Spleen (tissue), 11 donors: ENCODE results near the gene MFSD12. TPM values are rescaled to one million over a fixed set of nuclear protein-coding genes. Genes with fewer than 3 reads are reported as not detected.
A peak's percentile ranks its signal among the peaks of the same experiment; 100 is the strongest.

ENCODE experiments used
- DNase-seq: peaks from one replicate; pipeline ENCODE4 v3.0.0-alpha.2; 2020
- H3K27ac ChIP-seq, 8 donors: fragments of 200-600 bp; sonication (generic) in 7 of 8; 1 replicate in 4 of 8; 2 replicates in 4 of 8; pipeline versions ENCODE4 v1.5.0 to v1.8.0; 2016 to 2021; ENCODE audit warnings: inconsistent platforms in 4 of 8, mild to moderate bottlenecking in 4 of 8, moderate library complexity in 1 of 8
- H3K27me3 ChIP-seq, 7 donors: fragments of 200-600 bp; sonication (generic) in 6 of 7; replicated peaks in 1 of 7; 1 replicate in 4 of 7; 2 replicates in 3 of 7; pipeline versions ENCODE4 v1.5.0 to v1.8.0; 2016 to 2021; ENCODE audit warnings: inconsistent platforms in 3 of 7, mild to moderate bottlenecking in 1 of 7
- H3K36me3 ChIP-seq, 6 donors: fragments of 200-600 bp; sonication (generic) in 5 of 6; 1 replicate in 4 of 6; 2 replicates in 2 of 6; pipeline versions ENCODE4 v1.5.0 to v1.8.0; 2016 to 2021; ENCODE audit warnings: inconsistent platforms in 2 of 6
- H3K4me1 ChIP-seq, 6 donors: fragments of 200-600 bp; sonication (generic) in 5 of 6; 1 replicate in 3 of 6; 2 replicates in 3 of 6; pipeline versions ENCODE4 v1.5.0 to v1.8.0; 2016 to 2021; ENCODE audit warnings: inconsistent platforms in 3 of 6
- H3K4me3 ChIP-seq, 8 donors: fragments of 200-600 bp; sonication (generic) in 7 of 8; 1 replicate in 4 of 8; 2 replicates in 4 of 8; pipeline versions ENCODE4 v1.5.0 to v1.8.0; 2016 to 2021; ENCODE audit warnings: inconsistent platforms in 4 of 8, mild to moderate bottlenecking in 4 of 8, moderate library complexity in 2 of 8
- H3K9me3 ChIP-seq, 8 donors: fragments of 200-600 bp; sonication (generic) in 7 of 8; 1 replicate in 4 of 8; 2 replicates in 4 of 8; pipeline versions ENCODE4 v1.5.0 to v1.8.0; 2016 to 2021; ENCODE audit warnings: inconsistent platforms in 4 of 8
- CTCF ChIP-seq, 11 experiments: fragments of 200-600 bp in 7 of 11; fragments of 450-650 bp in 4 of 11; sonication (generic) in 4 of 11; IDR thresholded peaks in 8 of 11; conservative IDR thresholded peaks in 3 of 11; 1 replicate in 7 of 11; 2 replicates in 4 of 11; pipeline versions ENCODE4 v1.4.0 to v1.8.0; 2016 to 2021; ENCODE audit warnings: antibody characterized with exemption in 11 of 11, inconsistent platforms in 4 of 11, mild to moderate bottlenecking in 1 of 11
- POLR2A ChIP-seq, 3 donors: fragments of 450-650 bp; IDR thresholded peaks; one replicate each; pipeline ENCODE4 v1.5.1; 2017; ENCODE audit warnings: antibody characterized with exemption in 3 of 3, mild to moderate bottlenecking in 1 of 3
- POLR2AphosphoS5 ChIP-seq, 3 donors: sonication (generic); formaldehyde crosslinking; IDR thresholded peaks; one replicate each; pipeline ENCODE4 v1.5.1; 2017; ENCODE audit warnings: antibody characterized with exemption in 3 of 3
- WGBS, 5 donors: extraction: QIAGEN DNeasy Blood & Tissue Kit in 3 of 5; methylation state at CpG; one replicate each; pipeline versions ENCODE4 v1.1.5 to v1.1.7; 2013 to 2018; 5-methylcytosine and 5-hydroxymethylcytosine counted together
- intact Hi-C: fragments of 100-400 bp; cut with DNase I; formaldehyde crosslinking; loops from one replicate; pipeline ENCODE4 v1.15.0; 2023; ENCODE audit warnings: low total_unique reads
- polyA plus RNA-seq, 3 donors: library from polyadenylated mRNA; stranded (reverse); fragments of 200-250 nt; gene quantifications; one replicate each; pipeline ENCODE4 v1.2.1, GENCODE V29; 2013
- total RNA-seq, 7 donors: library from RNA; depleted of rRNA in 3 of 7; stranded (reverse); fragments of >200 nt in 3 of 7; fragmentation: NEBNext Ultra II Directional in 4 of 7; extraction: Animal tissue kit (Norgen Biotek cat#: 25700) in 4 of 7; gene quantifications; one replicate each; pipeline versions ENCODE4 v1.1.0 to v1.2.1, GENCODE V29; 2016 to 2021
- donor health status: healthy with polysubstance abuse.
- donor health status: DM: no; HTN: no; CAD: no; lungs with moderate emphysema.
- donor health status: DM: no; HTN: no; CAD: no.
- donor health status: Bipolar disorder and iron deficiency.
- donor health status: healthy.
- donor health status: DM: no; HTN: no; CAD: no.
- donor health status: DM: yes; HTN: yes; CAD: no.

MFSD12 gene
- total and polyA plus RNA-seq, 10 donors: 31.0 to 131 (median 85.1) TPM

- peaks cover 0 to 24% (median 8%) of the 10 kb centered on the region in 7 donors for H3K27me3 ChIP-seq
- WGBS, 5 donors: 80 to 92% (median 92%) methylated on average over 10 to 11 of the region's 11 CpGs
- TF ChIP-seq CTCF (IDR thresholded peaks at IDR 0.05 in 8 of 11, conservative IDR thresholded peaks at IDR 0.05 in 3 of 11) (no peak), POLR2AphosphoS5 (IDR thresholded peaks at IDR 0.05) (no peak), POLR2A (IDR thresholded peaks at IDR 0.05) (no peak)
- H3K36me3 ChIP-seq: peaks cover 0 to 6% (median 0%) of the 10 kb centered on the region in 6 donors
- intact Hi-C loops: no loop called here
- H3K4me3 ChIP-seq: no peak overlapping the region
- H3K27ac ChIP-seq: no peak overlapping the region
- no peak for DNase-seq
- peaks cover 0 to 22% (median 13%) of the 10 kb centered on the region in 6 donors for H3K4me1 ChIP-seq
- no peaks in the 10 kb centered on the region for H3K9me3 ChIP-seq
Observed at GRCh38 chr19:3589439-3589838, 32.1 kb upstream of the MFSD12 start.

GRCh38 chr19:3586707-3587346 is 29.4 kb upstream of the MFSD12 start:
- Histone ChIP-seq H3K9me3 (no peaks in the 10 kb centered on the region), H3K27me3 (peaks cover 0 to 26% (median 8%) of the 10 kb centered on the region in 7 donors), H3K4me1 (peaks cover 0 to 22% (median 13%) of the 10 kb centered on the region in 6 donors), H3K4me3 (no peak overlapping the region), H3K27ac (no peak overlapping the region), H3K36me3 (peaks cover 0 to 6% (median 0%) of the 10 kb centered on the region in 6 donors)
- intact Hi-C loops: no loop called here
- TF ChIP-seq POLR2AphosphoS5 (IDR thresholded peaks at IDR 0.05) (no peak), POLR2A (IDR thresholded peaks at IDR 0.05) (no peak), CTCF (IDR thresholded peaks at IDR 0.05 in 8 of 11, conservative IDR thresholded peaks at IDR 0.05 in 3 of 11) (no peak)
- no peak for DNase-seq
- WGBS, 5 donors: 77 to 86% (median 81%) methylated on average over 21 to 31 of the region's 31 CpGs

GRCh38 chr19:3586127-3586626 is 28.8 kb upstream of the MFSD12 start:
- H3K36me3 ChIP-seq: peaks cover 0 to 6% (median 0%) of the 10 kb centered on the region in 6 donors
- no peaks in the 10 kb centered on the region for H3K9me3 ChIP-seq
- intact Hi-C loops: no loop called here
- no peak for DNase-seq
- peak overlapping the region in 3 of 8 donors; percentile 8 to 37 (median 15) for H3K27ac ChIP-seq
- peaks cover 0 to 22% (median 13%) of the 10 kb centered on the region in 6 donors for H3K4me1 ChIP-seq
- WGBS, 5 donors: 4 to 32% (median 27%) methylated on average over 6 to 16 of the region's 16 CpGs
- H3K27me3 ChIP-seq: peaks cover 0 to 26% (median 8%) of the 10 kb centered on the region in 7 donors
- TF ChIP-seq POLR2A (IDR thresholded peaks at IDR 0.05) (no peak), POLR2AphosphoS5 (IDR thresholded peaks at IDR 0.05) (peak in 1 of 3 donors; percentile 14), CTCF (IDR thresholded peaks at IDR 0.05 in 8 of 11, conservative IDR thresholded peaks at IDR 0.05 in 3 of 11) (peak; percentile 29 to 78 (median 71))
- peak overlapping the region; percentile 22 to 71 (median 38) for H3K4me3 ChIP-seq
